Gastrocnemius medialis (tissue), 4 donors: ENCODE data around the gene SLC25A25. TPM values are rescaled to one million over a fixed set of nuclear protein-coding genes. Genes with fewer than 3 reads are reported as not detected.

Source experiments
- ATAC-seq, 2 donors: fragments of 150-250 bp; one replicate each; pipeline ENCODE4 v1.9.1; 2016
- DNase-seq, 2 donors: peaks; one replicate each; pipeline ENCODE4 v3.0.0-alpha.2; 2019
- H3K27ac ChIP-seq, 4 donors: fragments of 200-600 bp; sonication (generic); 1 replicate in 1 of 4; 2 replicates in 3 of 4; pipeline ENCODE4 v1.5.1; 2016 to 2018; ENCODE audit warnings: mild to moderate bottlenecking in 2 of 4, moderate library complexity in 1 of 4
- H3K27me3 ChIP-seq, 3 donors: fragments of 200-600 bp; sonication (generic) in 2 of 3; 1 replicate in 1 of 3; 2 replicates in 2 of 3; pipeline versions ENCODE4 v1.5.1 to v1.6.0; 2016 to 2019; ENCODE audit warnings: mild to moderate bottlenecking in 1 of 3, moderate library complexity in 1 of 3
- H3K36me3 ChIP-seq, 2 donors: fragments of 200-600 bp; sonication (generic) in 1 of 2; one replicate each; pipeline ENCODE4 v1.5.1; 2017 to 2018
- H3K4me1 ChIP-seq, 2 donors: fragments of 200-600 bp; sonication (generic) in 1 of 2; one replicate each; pipeline ENCODE4 v1.5.1; 2016 to 2017; ENCODE audit warnings: mild to moderate bottlenecking in 2 of 2
- H3K4me3 ChIP-seq, 4 donors: fragments of 200-600 bp; sonication (generic) in 3 of 4; 1 replicate in 1 of 4; 2 replicates in 3 of 4; pipeline ENCODE4 v1.5.1; 2016 to 2019; ENCODE audit warnings: mild to moderate bottlenecking in 2 of 4
- H3K9me3 ChIP-seq, 3 donors: fragments of 200-600 bp; sonication (generic) in 2 of 3; 1 replicate in 1 of 3; 2 replicates in 2 of 3; pipeline ENCODE4 v1.5.1; 2016 to 2019
- POLR2A ChIP-seq, 2 donors: fragments of 450-650 bp; IDR thresholded peaks; one replicate each; pipeline ENCODE4 v1.6.1; 2017; ENCODE audit warnings: antibody characterized with exemption in 2 of 2, mild to moderate bottlenecking in 2 of 2, moderate library complexity in 2 of 2
- in situ Hi-C, 4 donors: fragments of 200-750 bp; cut with MboI; loops; one replicate each; pipeline versions ENCODE4 v1.15.0 to v1.8.0; 2017; ENCODE audit warnings: low sequenced_read_pairs in 4 of 4
- intact Hi-C: fragments of 100-400 bp; cut with DNase I; formaldehyde crosslinking; loops from one replicate; pipeline ENCODE4 v1.15.1; 2023; ENCODE audit warnings: low total_unique reads
- total RNA-seq, 4 donors: library from RNA; depleted of rRNA; stranded (reverse); fragments of >200 nt; gene quantifications; one replicate each; pipeline versions ENCODE4 v1.1.0 to v1.2.3, GENCODE V29; 2016
- TF ChIP-seq, protein P1 (sequence below), 5 experiments: fragments of 450-650 bp in 3 of 5; fragments of 200-600 bp in 2 of 5; sonication (generic) in 2 of 5; IDR thresholded peaks in 4 of 5; conservative IDR thresholded peaks in 1 of 5; 1 replicate in 4 of 5; 2 replicates in 1 of 5; pipeline ENCODE4 v1.5.1; 2016 to 2019; ENCODE audit warnings: antibody characterized with exemption in 5 of 5, mild to moderate bottlenecking in 3 of 5, moderate library complexity in 3 of 5

SLC25A25 gene
- total RNA-seq, 4 donors from 2014 or later: 26.9 to 98.7 (median 46.0) TPM

DNA sequence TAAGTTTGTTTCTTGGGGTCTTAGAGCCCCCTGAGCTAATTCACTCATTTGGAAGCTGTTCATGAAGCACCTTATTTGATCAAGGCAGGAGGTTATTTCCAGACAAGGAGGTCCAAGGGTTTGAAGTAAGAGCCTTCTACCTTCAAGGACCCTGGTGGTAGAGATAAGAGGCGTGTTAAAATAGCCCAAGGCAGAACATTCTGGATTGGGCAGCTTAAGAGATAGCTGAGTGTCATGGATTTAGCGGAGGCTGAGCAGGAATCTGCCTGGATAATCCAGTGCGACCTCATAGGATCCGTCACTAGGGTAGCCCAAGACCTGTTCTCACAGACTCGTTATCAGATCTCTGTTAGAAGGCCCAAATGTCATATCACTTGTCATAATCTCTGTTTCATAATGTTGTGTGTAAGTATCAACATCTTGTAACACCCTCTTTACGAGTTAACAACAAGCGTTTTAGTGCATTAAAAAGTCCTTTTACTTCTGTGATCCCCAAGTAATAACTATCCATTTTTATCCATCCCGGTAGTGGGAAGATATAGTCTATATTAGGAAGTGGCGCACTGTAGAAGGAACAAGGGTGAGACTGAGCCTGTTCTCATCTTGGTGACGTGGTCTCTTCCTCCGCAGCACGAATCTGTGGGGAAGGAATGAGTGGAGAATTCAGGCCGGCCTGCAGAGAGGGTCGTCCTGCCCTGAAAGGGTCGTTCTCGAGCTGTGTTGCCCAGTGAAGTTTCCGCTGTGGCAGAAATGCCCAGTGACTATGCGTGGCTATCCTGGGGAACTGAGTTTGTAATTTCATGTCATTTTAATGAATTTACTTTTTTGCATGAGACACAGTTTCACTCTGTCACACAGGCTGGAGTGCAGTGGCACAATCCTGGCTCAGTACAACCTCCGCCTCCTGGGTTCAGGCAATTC, 28.8 kb downstream of the SLC25A25 start:
- H3K4me3 ChIP-seq: no peak overlapping the region
- DNase-seq (no peak), ATAC-seq (no peak)
- peaks cover 67 to 69% of the 10 kb centered on the region in 2 donors for H3K4me1 ChIP-seq
- intact Hi-C loops (loop anchor here (5.0 to 10.0 kb wide), 3 partner anchors 115 to 292 kb away; partner anchors contain the start of genes EEIG1 and FPGS), in situ Hi-C loops (no loop called here)
- peaks cover 0 to 5% of the 10 kb centered on the region in 2 donors for H3K36me3 ChIP-seq
- H3K27me3 ChIP-seq: no peaks in the 10 kb centered on the region
- H3K9me3 ChIP-seq: no peaks in the 10 kb centered on the region
- H3K27ac ChIP-seq: peak overlapping the region; percentile 91 to 99 (median 98)
- TF ChIP-seq, protein P1, sequence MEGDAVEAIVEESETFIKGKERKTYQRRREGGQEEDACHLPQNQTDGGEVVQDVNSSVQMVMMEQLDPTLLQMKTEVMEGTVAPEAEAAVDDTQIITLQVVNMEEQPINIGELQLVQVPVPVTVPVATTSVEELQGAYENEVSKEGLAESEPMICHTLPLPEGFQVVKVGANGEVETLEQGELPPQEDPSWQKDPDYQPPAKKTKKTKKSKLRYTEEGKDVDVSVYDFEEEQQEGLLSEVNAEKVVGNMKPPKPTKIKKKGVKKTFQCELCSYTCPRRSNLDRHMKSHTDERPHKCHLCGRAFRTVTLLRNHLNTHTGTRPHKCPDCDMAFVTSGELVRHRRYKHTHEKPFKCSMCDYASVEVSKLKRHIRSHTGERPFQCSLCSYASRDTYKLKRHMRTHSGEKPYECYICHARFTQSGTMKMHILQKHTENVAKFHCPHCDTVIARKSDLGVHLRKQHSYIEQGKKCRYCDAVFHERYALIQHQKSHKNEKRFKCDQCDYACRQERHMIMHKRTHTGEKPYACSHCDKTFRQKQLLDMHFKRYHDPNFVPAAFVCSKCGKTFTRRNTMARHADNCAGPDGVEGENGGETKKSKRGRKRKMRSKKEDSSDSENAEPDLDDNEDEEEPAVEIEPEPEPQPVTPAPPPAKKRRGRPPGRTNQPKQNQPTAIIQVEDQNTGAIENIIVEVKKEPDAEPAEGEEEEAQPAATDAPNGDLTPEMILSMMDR (IDR thresholded peaks at IDR 0.05 in 4 of 5, conservative IDR thresholded peaks at IDR 0.05 in 1 of 5): no peak
- TF ChIP-seq POLR2A (IDR thresholded peaks at IDR 0.05): no peak

- in situ Hi-C loops: no loop called here
- Histone ChIP-seq H3K27ac (peak overlapping the region; percentile 91 to 99 (median 98)), H3K36me3 (peaks cover 0 to 13% of the 10 kb centered on the region in 2 donors), H3K4me1 (peaks cover 68 to 69% of the 10 kb centered on the region in 2 donors), H3K4me3 (peak overlapping the region; percentile 10 to 85 (median 43)), H3K9me3 (no peaks in the 10 kb centered on the region), H3K27me3 (no peaks in the 10 kb centered on the region)
- intact Hi-C loops: loop anchor here (5.0 to 10.0 kb wide), 3 partner anchors 115 to 293 kb away; partner anchors contain the start of genes EEIG1 and FPGS
- DNase-seq (no peak), ATAC-seq (no peak)
- TF ChIP-seq POLR2A (IDR thresholded peaks at IDR 0.05): no peak
- TF ChIP-seq, protein P1 (IDR thresholded peaks at IDR 0.05 in 4 of 5, conservative IDR thresholded peaks at IDR 0.05 in 1 of 5): no peak
Measured at GRCh38 chr9:128097543-128098296, 29.7 kb downstream of the SLC25A25 start.

DNA sequence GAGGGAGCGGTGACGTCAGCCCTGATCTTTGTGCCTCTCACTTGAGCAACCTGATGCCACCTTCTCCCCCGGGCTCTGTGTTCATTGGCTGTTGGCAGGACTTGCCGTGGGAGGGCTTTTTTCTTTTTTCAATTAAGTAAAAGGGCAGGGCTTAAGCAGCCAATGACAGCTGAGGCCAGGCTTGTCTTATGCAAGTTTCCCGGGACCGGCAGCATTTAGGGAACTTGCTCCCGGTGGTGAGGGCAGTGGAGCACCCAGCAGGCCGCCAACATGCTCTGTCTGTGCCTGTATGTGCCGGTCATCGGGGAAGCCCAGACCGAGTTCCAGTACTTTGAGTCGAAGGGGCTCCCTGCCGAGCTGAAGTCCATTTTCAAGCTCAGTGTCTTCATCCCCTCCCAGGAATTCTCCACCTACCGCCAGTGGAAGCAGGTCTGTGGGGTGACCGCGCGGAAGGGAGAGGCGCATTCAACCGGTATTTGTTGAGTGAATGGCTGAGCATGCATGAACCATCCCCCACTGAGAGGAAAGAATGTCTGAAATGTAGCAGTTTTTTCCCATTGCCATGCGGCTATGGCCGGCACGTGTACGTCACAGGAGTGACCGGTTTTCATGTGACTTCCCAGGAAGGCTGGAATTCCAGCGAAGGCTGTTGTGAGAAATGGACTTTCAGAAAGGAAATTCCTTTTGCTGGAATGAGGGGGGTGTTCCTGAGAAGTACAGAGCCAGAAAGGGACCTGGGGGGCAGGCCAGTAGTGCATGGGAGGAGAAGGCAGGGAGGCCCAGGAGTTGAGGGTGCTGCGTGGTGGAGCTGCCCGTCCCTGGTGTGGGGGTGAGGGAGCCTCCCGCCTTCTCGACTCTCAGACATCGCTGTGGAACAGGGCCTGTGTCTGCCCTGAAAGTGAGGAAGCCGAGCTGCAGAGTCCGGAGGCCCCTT, 30.5 kb downstream of the SLC25A25 start:
- H3K4me3 ChIP-seq: peak overlapping the region; percentile 70 to 86 (median 78)
- peaks cover 65 to 66% of the 10 kb centered on the region in 2 donors for H3K4me1 ChIP-seq
- H3K27ac ChIP-seq: peak overlapping the region; percentile 91 to 99 (median 98)
- intact Hi-C loops: loop anchor here (5.0 to 10.0 kb wide), 3 partner anchors 116 to 294 kb away; partner anchors contain the start of genes EEIG1 and FPGS
- TF ChIP-seq, protein P1 (IDR thresholded peaks at IDR 0.05 in 4 of 5, conservative IDR thresholded peaks at IDR 0.05 in 1 of 5): no peak
- no peak for TF ChIP-seq POLR2A (IDR thresholded peaks at IDR 0.05)
- H3K27me3 ChIP-seq: no peaks in the 10 kb centered on the region
- peaks cover 0 to 13% of the 10 kb centered on the region in 2 donors for H3K36me3 ChIP-seq
- in situ Hi-C loops: no loop called here
- DNase-seq (peak; percentile 95 to 99), ATAC-seq (peak; percentile 56 to 65)
- no peaks in the 10 kb centered on the region for H3K9me3 ChIP-seq
